ENCODE data around the gene ZNF692.

Gene ZNF692

GRCh38 chr1:248862998-248863881 is 4.4 kb upstream of the ZNF692 start:
- POLR2A ChIA-PET (ENCODE audit: low non-redundant PET), result no interaction called here
- no peak for TF ChIP-seq CTCF (conservative IDR thresholded peaks at IDR 0.05; ENCODE audit: low read depth)
- H3K27ac ChIP-seq, result peak overlapping the region; percentile 53
- DNase-seq (ENCODE audit: low spot score), result peak; percentile 43
- CTCF ChIA-PET, result no interaction called here

GRCh38 chr1:248862695-248862997 is 3.8 kb upstream of the ZNF692 start:
- ChIA-PET CTCF (no interaction called here), POLR2A (ENCODE audit: low non-redundant PET) (no interaction called here)
- peak overlapping the region; percentile 53 for H3K27ac ChIP-seq
- TF ChIP-seq CTCF (conservative IDR thresholded peaks at IDR 0.05; ENCODE audit: low read depth), result no peak
- DNase-seq (ENCODE audit: low spot score), result no peak

GRCh38 chr1:248861616-248862015 is 2.7 kb upstream of the ZNF692 start:
- no peak overlapping the region for H3K27ac ChIP-seq
- ChIA-PET CTCF (no interaction called here), POLR2A (ENCODE audit: low non-redundant PET) (no interaction called here)
- TF ChIP-seq CTCF (conservative IDR thresholded peaks at IDR 0.05; ENCODE audit: low read depth), result no peak
- no peak for DNase-seq (ENCODE audit: low spot score)

- no peak for TF ChIP-seq CTCF (conservative IDR thresholded peaks at IDR 0.05; ENCODE audit: low read depth)
- no peak overlapping the region for H3K27ac ChIP-seq
- no peak for DNase-seq (ENCODE audit: low spot score)
- CTCF ChIA-PET, result interaction anchor here (1.5 kb wide), 1 partner anchor 18 kb away, joined by 6 read pairs; no protein-coding TSS in a partner anchor
- POLR2A ChIA-PET (ENCODE audit: low non-redundant PET), result interaction anchor here (0.5 to 2.4 kb wide), 2 partner anchors 22 to 41 kb away, joined by 3 to 21 read pairs; partner anchors contain the start of gene ZNF672
Measured at GRCh38 chr1:248860007-248860406, 1.1 kb upstream of the ZNF692 start.

GRCh38 chr1:248858096-248858890 is 592 bp downstream of the ZNF692 start:
- H3K27ac ChIP-seq, result peak overlapping the region; percentile 90
- POLR2A ChIA-PET (ENCODE audit: low non-redundant PET), result interaction anchor here (0.6 to 2.4 kb wide), 3 partner anchors 15 to 20 kb away, joined by 4 to 21 read pairs (median 5); partner anchors contain the start of gene ZNF672
- peak; percentile 58 for TF ChIP-seq CTCF (conservative IDR thresholded peaks at IDR 0.05; ENCODE audit: low read depth)
- CTCF ChIA-PET, result interaction anchor here (0.6 to 1.7 kb wide), 7 partner anchors 9 to 1297 kb away, joined by 3 to 9 read pairs (median 4); partner anchors contain the start of gene SH3BP5L
- peak; percentile 65 for DNase-seq (ENCODE audit: low spot score)

GRCh38 chr1:248857749-248858095 is 1.2 kb downstream of the ZNF692 start:
- no peak for TF ChIP-seq CTCF (conservative IDR thresholded peaks at IDR 0.05; ENCODE audit: low read depth)
- H3K27ac ChIP-seq, result peak overlapping the region; percentile 90
- CTCF ChIA-PET, result interaction anchor here (0.6 to 1.7 kb wide), 5 partner anchors 8 to 1297 kb away, joined by 3 to 9 read pairs (median 4); partner anchors contain the start of gene SH3BP5L
- DNase-seq (ENCODE audit: low spot score), result no peak
- POLR2A ChIA-PET (ENCODE audit: low non-redundant PET), result interaction anchor here (2.4 kb wide), 1 partner anchor 20 kb away, joined by 21 read pairs; the partner anchor contains the start of gene ZNF672

Measured in RWPE1 (cell line).